Breast epithelium (tissue), 4 donors: Measurements from ENCODE around the gene RALGDS. TPM values are rescaled to one million over a fixed set of nuclear protein-coding genes. Genes with fewer than 3 reads are reported as not detected.

Source experiments
- DNase-seq, 2 donors: peaks; one replicate each; pipeline ENCODE4 v3.0.0-alpha.2; 2019; ENCODE audit warnings: low spot score in 2 of 2
- H3K27ac ChIP-seq, 2 donors: fragments of 200-600 bp; sonication (generic) in 1 of 2; one replicate each; pipeline ENCODE4 v1.5.1; 2016 to 2019; ENCODE audit warnings: mild to moderate bottlenecking in 1 of 2
- H3K27me3 ChIP-seq, 2 donors: fragments of 200-600 bp; sonication (generic) in 1 of 2; one replicate each; pipeline versions ENCODE4 v1.5.1 to v1.6.0; 2017 to 2019; ENCODE audit warnings: control low read depth in 1 of 2, mild to moderate bottlenecking in 1 of 2
- H3K36me3 ChIP-seq: fragments of 200-600 bp; one replicate; pipeline ENCODE4 v1.5.1; 2019
- H3K4me1 ChIP-seq, 2 donors: fragments of 200-600 bp; sonication (generic); one replicate each; pipeline ENCODE4 v1.5.1; 2016 to 2019; ENCODE audit warnings: control low read depth in 1 of 2
- H3K4me3 ChIP-seq, 3 donors: fragments of 200-600 bp; sonication (generic); 1 replicate in 2 of 3; 2 replicates in 1 of 3; pipeline ENCODE4 v1.5.1; 2016 to 2019; ENCODE audit warnings: mild to moderate bottlenecking in 3 of 3, moderate library complexity in 2 of 3
- H3K9me3 ChIP-seq, 2 donors: fragments of 200-600 bp; sonication (generic) in 1 of 2; one replicate each; pipeline ENCODE4 v1.5.1; 2016 to 2019; ENCODE audit warnings: control low read depth in 1 of 2
- POLR2A ChIP-seq: fragments of 450-650 bp; IDR thresholded peaks from one replicate; pipeline ENCODE4 v1.6.1; 2016; ENCODE audit warnings: antibody characterized with exemption, mild to moderate bottlenecking, moderate library complexity
- POLR2AphosphoS5 ChIP-seq, 3 donors: sonication (generic); formaldehyde crosslinking; IDR thresholded peaks; one replicate each; pipeline ENCODE4 v1.6.1; 2017; ENCODE audit warnings: antibody characterized with exemption in 3 of 3
- intact Hi-C: fragments of 100-400 bp; cut with DNase I; formaldehyde crosslinking; loops from one replicate; pipeline ENCODE4 v1.15.1; 2023; ENCODE audit warnings: low total_unique reads
- total RNA-seq, 3 donors: library from RNA; depleted of rRNA; stranded (reverse); fragments of >200 nt; gene quantifications; one replicate each; pipeline ENCODE4 v1.1.0, GENCODE V29; 2016
- TF ChIP-seq, protein P1 (sequence below), 3 donors: fragments of 450-650 bp; IDR thresholded peaks; one replicate each; pipeline ENCODE4 v1.5.1; 2016 to 2017; ENCODE audit warnings: antibody characterized with exemption in 3 of 3, mild to moderate bottlenecking in 3 of 3, moderate library complexity in 3 of 3

The RALGDS gene
- total RNA-seq, 3 donors from 2014 or later = 52.0 to 94.1 (median 79.3) TPM

GRCh38 chr9:133144904-133145851 lies 24.1 kb upstream of the RALGDS start:
- Histone ChIP-seq H3K27ac (peak overlapping the region; percentile 49 to 76), H3K36me3 (no peaks in the 10 kb centered on the region), H3K27me3 (no peaks in the 10 kb centered on the region), H3K4me3 (peak overlapping the region in 2 of 3 donors; percentile 47 to 61), H3K4me1 (peaks cover 3 to 39% of the 10 kb centered on the region in 2 donors), H3K9me3 (no peaks in the 10 kb centered on the region)
- intact Hi-C loops = no loop called here
- TF ChIP-seq, protein P1, sequence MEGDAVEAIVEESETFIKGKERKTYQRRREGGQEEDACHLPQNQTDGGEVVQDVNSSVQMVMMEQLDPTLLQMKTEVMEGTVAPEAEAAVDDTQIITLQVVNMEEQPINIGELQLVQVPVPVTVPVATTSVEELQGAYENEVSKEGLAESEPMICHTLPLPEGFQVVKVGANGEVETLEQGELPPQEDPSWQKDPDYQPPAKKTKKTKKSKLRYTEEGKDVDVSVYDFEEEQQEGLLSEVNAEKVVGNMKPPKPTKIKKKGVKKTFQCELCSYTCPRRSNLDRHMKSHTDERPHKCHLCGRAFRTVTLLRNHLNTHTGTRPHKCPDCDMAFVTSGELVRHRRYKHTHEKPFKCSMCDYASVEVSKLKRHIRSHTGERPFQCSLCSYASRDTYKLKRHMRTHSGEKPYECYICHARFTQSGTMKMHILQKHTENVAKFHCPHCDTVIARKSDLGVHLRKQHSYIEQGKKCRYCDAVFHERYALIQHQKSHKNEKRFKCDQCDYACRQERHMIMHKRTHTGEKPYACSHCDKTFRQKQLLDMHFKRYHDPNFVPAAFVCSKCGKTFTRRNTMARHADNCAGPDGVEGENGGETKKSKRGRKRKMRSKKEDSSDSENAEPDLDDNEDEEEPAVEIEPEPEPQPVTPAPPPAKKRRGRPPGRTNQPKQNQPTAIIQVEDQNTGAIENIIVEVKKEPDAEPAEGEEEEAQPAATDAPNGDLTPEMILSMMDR (IDR thresholded peaks at IDR 0.05) = no peak
- TF ChIP-seq POLR2AphosphoS5 (IDR thresholded peaks at IDR 0.05) (no peak), POLR2A (no peak)
- no peak for DNase-seq

DNA sequence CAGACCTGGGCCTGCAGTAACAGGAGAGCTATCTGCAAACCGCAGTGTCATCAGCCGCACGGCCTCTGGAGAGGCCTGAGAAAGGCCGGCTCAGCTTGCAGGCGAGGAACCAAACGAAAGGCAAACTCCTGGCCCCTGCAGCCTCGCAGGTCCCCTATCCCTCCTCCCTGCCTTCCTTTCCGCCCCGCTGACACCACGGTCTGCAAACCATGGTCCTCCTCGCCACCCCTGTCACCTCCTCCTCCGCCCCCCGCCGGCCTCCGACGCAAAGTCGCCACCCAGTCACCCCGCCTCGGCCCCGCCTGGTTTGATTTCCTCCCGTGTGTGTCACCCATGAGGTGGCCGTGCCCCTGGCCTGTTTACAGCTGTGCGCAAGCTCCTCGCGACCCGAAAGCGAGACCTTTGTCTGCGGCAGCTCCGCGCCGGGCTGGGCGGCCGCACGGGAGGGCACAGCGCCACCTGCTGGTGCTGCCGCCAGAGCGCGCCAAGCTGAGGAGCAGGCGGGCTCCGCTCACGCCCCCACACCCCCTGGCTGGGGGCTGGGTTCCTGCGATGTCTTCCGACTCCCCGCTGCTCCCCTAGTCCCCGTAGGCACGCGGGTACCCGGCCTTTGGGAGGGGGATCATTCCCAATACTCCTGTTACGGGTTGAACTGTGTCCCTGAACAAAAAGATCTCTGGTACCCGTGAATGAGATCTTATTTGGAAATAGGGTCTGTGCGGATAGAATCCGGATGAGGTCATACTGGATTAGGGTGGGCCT lies 23.3 kb upstream of the RALGDS start:
- peak overlapping the region; percentile 49 to 76 for H3K27ac ChIP-seq
- TF ChIP-seq, protein P1 (IDR thresholded peaks at IDR 0.05) = peak; percentile 96 to 97 (median 96)
- TF ChIP-seq POLR2A = no peak
- TF ChIP-seq POLR2AphosphoS5 (IDR thresholded peaks at IDR 0.05) = peak; percentile 30 to 65 (median 62)
- intact Hi-C loops = no loop called here
- DNase-seq = peak in 1 of 2 donors; percentile 71
- H3K4me1 ChIP-seq = peaks cover 3 to 39% of the 10 kb centered on the region in 2 donors
- H3K36me3 ChIP-seq = no peaks in the 10 kb centered on the region
- H3K27me3 ChIP-seq = no peaks in the 10 kb centered on the region
- H3K9me3 ChIP-seq = no peaks in the 10 kb centered on the region
- H3K4me3 ChIP-seq = peak overlapping the region; percentile 37 to 61 (median 47)

DNA sequence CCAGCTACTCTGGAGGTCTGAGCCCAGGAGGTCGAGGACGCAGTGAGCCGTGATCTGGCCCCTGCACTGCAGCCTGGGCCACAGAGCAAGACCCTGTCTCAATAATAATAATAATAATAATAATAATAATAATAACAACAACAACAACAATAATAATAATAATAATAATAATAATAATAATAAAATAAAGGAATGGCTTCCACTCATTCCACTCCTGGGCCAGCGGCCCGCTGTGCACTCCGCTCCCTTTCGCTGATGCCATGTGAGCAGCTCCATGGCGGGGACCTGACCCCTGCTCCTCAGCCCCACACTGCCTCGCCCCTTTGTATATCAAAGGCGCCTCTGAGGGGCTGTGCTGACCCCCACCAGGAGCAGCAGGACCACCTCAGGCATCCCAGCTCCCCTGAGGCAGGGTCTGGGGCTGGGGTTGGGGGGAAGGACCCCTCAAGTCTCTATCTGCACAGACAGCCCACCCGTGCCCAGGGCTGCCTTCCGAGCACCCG lies 22.6 kb upstream of the RALGDS start:
- intact Hi-C loops = no loop called here
- Histone ChIP-seq H3K4me3 (peak overlapping the region; percentile 37 to 61 (median 47)), H3K9me3 (no peaks in the 10 kb centered on the region), H3K4me1 (peaks cover 3 to 44% of the 10 kb centered on the region in 2 donors), H3K36me3 (no peaks in the 10 kb centered on the region), H3K27ac (peak overlapping the region; percentile 49 to 76), H3K27me3 (no peaks in the 10 kb centered on the region)
- TF ChIP-seq, protein P1 (IDR thresholded peaks at IDR 0.05) = no peak
- TF ChIP-seq POLR2A (no peak), POLR2AphosphoS5 (IDR thresholded peaks at IDR 0.05) (no peak)
- DNase-seq = no peak

DNA sequence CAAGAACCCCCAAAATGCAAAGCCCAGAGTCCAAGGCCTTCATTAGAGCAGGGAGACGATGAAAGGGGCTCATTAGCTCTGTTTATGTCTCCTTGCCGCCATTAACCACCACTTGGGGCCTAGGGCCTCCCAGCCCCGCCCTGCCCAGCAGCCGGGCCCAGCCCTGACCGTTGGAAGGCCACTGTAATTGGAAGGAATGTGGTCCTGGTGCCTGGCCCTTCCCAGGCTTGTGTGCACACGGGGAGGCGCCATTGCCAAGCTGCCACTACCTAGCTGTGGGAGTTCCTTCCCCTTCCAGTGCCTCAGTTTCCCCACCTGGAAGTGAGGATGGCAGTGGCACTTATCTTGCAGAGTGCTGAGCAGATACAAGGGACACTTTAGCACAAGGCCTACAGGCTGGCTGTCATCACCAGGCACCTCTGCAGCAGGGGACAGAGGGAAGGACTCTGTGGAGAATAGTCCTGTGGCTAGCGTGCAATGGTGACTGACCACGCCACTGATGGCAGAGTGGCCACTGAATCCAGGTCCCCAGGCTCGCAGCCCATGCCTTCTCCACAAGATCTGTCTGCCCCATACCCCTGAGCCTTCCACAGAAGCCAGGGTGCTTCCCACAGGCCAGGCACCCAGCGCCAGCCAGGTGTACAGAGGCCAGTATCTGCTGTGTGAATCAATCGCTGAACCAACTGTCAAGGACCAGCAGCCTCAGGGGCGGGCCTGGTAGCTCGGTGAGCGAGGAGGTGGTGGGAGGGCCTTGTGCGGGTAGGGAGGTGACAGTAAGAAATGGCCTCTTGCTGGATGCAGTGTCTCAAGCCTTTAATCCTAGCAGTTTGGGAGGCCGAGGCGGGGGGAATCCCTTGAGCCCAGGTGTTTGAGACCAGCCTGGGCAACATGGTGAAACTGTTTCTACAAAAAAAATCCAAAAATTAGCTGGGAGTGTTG lies 21.9 kb upstream of the RALGDS start:
- TF ChIP-seq POLR2A (no peak), POLR2AphosphoS5 (IDR thresholded peaks at IDR 0.05) (no peak)
- TF ChIP-seq, protein P1 (IDR thresholded peaks at IDR 0.05) = no peak

More for the DNA sequence above, 21.9 kb upstream of the RALGDS start:
- Histone ChIP-seq H3K27ac (peak overlapping the region; percentile 41 to 99), H3K9me3 (no peaks in the 10 kb centered on the region), H3K36me3 (no peaks in the 10 kb centered on the region), H3K4me1 (peaks cover 4 to 51% of the 10 kb centered on the region in 2 donors), H3K4me3 (no peak overlapping the region), H3K27me3 (no peaks in the 10 kb centered on the region)
- intact Hi-C loops = no loop called here
- DNase-seq = no peak
